Body of pancreas (tissue), 4 donors: Measurements from ENCODE around the gene TMSB10.
A peak's percentile ranks its signal among the peaks of the same experiment; 100 is the strongest.

Experiments used
- CTCF ChIP-seq, 7 experiments: fragments of 450-650 bp in 4 of 7; fragments of 200-600 bp in 3 of 7; sonication (generic) in 3 of 7; IDR thresholded peaks; one replicate each; pipeline ENCODE4 v1.5.1; 2016 to 2019; ENCODE audit warnings: antibody characterized with exemption in 7 of 7
- POLR2A ChIP-seq, 3 donors: fragments of 450-650 bp; IDR thresholded peaks; one replicate each; pipeline ENCODE4 v1.6.1; 2016; ENCODE audit warnings: antibody characterized with exemption in 3 of 3, mild to moderate bottlenecking in 2 of 3

- TF ChIP-seq CTCF (IDR thresholded peaks at IDR 0.05) (peak in 1 of 7 experiments; percentile 6), POLR2A (IDR thresholded peaks at IDR 0.05) (no peak)
These were observed 47.3 kb upstream of the TMSB10 start for GRCh38 chr2:84858123-84858522.
